ENCODE results near the gene RANBP3L.
"Not testable (repeated sequence)": the region's sequence is repeated elsewhere in the genome, so short reads cannot be mapped to it uniquely, and the experiment has no call there.

Gene RANBP3L

GRCh38 chr5:36283775-36284174, 17.9 kb downstream of the RANBP3L start:
- not testable (repeated sequence) for DNase-seq

GRCh38 chr5:36281626-36282025, 20.1 kb downstream of the RANBP3L start:
- DNase-seq = no peak

- DNase-seq = no peak
Measured at GRCh38 chr5:36279054-36279698, 22.5 kb downstream of the RANBP3L start.

- DNase-seq = no peak
Measured at GRCh38 chr5:36277521-36278176, 24.1 kb downstream of the RANBP3L start.

GRCh38 chr5:36276864-36277263, 24.8 kb downstream of the RANBP3L start:
- no peak for DNase-seq

- DNase-seq = peak; percentile 17
Measured at GRCh38 chr5:36273809-36274526, 27.7 kb downstream of the RANBP3L start.

GRCh38 chr5:36272136-36272690, 29.5 kb downstream of the RANBP3L start:
- no peak for DNase-seq

GRCh38 chr5:36270876-36271575, 30.7 kb downstream of the RANBP3L start:
- no peak for DNase-seq

GRCh38 chr5:36270175-36270574, 31.5 kb downstream of the RANBP3L start:
- no peak for DNase-seq

GRCh38 chr5:36269478-36269877, 32.2 kb downstream of the RANBP3L start:
- DNase-seq = no peak

GRCh38 chr5:36267905-36268304, 33.8 kb downstream of the RANBP3L start:
- no peak for DNase-seq

GRCh38 chr5:36264202-36264760, 37.4 kb downstream of the RANBP3L start:
- DNase-seq = no peak

- DNase-seq = no peak
Measured at GRCh38 chr5:36261186-36261585, 40.5 kb downstream of the RANBP3L start.

- DNase-seq = no peak
Measured at GRCh38 chr5:36253575-36253974, 48.1 kb downstream of the RANBP3L start.

- DNase-seq = no peak
Measured at GRCh38 chr5:36252722-36253365, 48.9 kb downstream of the RANBP3L start.

GRCh38 chr5:36251218-36251617, 50.5 kb downstream of the RANBP3L start:
- DNase-seq = no peak

- no peak for DNase-seq
Measured at GRCh38 chr5:36250427-36250826, 51.3 kb downstream of the RANBP3L start.

- no peak for DNase-seq
Measured at GRCh38 chr5:36246036-36246800, 55.5 kb downstream of the RANBP3L start.

- DNase-seq = no peak
Measured at GRCh38 chr5:36244076-36244475, 57.6 kb downstream of the RANBP3L start.

GRCh38 chr5:36243653-36244052, 58.0 kb downstream of the RANBP3L start:
- DNase-seq = no peak
